ENCODE results near the gene CTBP2. TPM values are rescaled to one million over a fixed set of nuclear protein-coding genes. Genes with fewer than 3 reads are reported as not detected.
A peak's percentile ranks its signal among the peaks of the same experiment; 100 is the strongest.

CTBP2 gene
- total RNA-seq, 1 experiment from 2014 or later: 78.7 TPM

DNA sequence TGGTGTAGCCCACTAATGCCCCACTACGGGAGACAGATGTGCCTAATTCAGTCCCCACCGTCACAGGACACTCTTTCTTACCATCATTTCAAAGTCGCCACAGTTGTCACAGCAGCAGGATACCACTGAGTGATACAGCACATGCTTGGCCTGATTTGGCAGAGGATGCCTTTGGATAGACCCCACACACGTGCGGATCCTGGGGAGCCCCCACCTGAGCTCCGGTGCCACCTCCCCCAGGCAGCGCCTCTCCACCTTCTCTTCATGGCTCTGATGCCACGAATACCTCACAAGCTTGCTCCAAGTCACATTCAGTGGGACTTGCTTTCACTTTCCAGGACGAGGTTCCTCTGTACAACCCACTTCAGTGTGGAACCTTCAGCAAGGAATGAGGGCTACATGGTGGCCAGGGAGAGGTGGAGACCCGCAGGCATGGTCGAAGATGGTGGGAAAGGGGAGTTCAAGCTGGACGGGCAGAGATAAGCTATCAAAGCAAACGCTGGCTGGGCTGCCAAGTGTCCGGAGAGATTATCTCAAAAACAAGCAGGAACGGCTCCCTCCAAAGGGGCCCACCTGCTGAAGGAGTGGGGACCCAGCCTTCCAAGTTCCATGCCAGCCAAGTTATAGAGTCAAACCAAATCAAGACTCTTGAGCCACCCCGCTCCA is 111.0 kb downstream of the CTBP2 start:
- no peaks in the 10 kb centered on the region for H3K27me3 Mint-ChIP-seq (ENCODE audit: unreplicated experiment)

DNA sequence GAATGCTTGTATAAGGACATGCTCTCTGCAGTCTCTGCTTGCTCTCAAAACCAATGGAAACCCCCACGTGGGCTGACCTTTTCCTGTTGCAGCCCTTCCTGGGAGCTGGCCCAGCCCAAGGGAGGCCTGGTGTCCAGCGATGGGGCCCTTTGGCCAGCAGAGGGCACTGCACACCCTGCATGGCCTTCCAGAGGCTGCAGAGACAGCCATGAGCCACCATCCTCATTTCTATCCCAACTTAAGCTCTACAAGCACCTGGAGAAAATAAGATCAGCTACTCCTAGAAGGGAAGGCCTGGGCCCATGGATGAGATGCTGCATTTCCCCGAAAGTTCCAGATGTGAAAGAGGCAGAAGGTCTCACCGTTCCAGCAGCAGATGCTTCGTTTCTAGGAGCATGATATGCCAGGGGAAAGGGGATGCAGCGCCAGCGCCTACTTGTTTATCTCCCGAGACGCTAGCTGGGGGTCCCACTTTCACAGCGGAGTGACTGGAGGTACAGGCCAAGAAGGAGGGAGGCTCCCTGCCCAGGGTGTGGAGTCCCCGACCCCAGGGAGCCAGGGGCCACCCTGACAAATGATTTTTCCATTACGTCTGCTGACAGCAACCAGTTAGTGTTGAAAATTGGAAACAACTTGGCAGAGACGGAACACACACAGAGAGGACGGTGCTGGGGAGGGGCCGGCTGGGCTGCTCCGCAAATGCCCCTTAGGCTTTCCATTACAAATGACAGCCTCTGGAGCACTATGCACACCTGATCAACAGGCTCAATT is 112.1 kb downstream of the CTBP2 start:
- DNase-seq: peak; percentile 89
- H3K27me3 Mint-ChIP-seq (ENCODE audit: unreplicated experiment): no peaks in the 10 kb centered on the region
- H3K27ac Mint-ChIP-seq (ENCODE audit: unreplicated experiment): peak overlapping the region; percentile 82
- H3K36me3 Mint-ChIP-seq (ENCODE audit: insufficient read depth, unreplicated experiment): peaks cover 19% of the 10 kb centered on the region
- TF ChIP-seq, protein P1, sequence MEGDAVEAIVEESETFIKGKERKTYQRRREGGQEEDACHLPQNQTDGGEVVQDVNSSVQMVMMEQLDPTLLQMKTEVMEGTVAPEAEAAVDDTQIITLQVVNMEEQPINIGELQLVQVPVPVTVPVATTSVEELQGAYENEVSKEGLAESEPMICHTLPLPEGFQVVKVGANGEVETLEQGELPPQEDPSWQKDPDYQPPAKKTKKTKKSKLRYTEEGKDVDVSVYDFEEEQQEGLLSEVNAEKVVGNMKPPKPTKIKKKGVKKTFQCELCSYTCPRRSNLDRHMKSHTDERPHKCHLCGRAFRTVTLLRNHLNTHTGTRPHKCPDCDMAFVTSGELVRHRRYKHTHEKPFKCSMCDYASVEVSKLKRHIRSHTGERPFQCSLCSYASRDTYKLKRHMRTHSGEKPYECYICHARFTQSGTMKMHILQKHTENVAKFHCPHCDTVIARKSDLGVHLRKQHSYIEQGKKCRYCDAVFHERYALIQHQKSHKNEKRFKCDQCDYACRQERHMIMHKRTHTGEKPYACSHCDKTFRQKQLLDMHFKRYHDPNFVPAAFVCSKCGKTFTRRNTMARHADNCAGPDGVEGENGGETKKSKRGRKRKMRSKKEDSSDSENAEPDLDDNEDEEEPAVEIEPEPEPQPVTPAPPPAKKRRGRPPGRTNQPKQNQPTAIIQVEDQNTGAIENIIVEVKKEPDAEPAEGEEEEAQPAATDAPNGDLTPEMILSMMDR (IDR thresholded peaks at IDR 0.05; ENCODE audit: unreplicated experiment): peak; percentile 59
- H3K4me3 Mint-ChIP-seq (ENCODE audit: low read depth, unreplicated experiment): no peak overlapping the region
- BruUV-seq (replicated peaks): no TSS peak
- no peaks in the 10 kb centered on the region for H3K4me1 Mint-ChIP-seq (ENCODE audit: low read depth, unreplicated experiment)
- intact Hi-C loops (cut with micrococcal nuclease; ENCODE audit: unreplicated experiment): loop anchor here (1.0 to 10.0 kb wide), 2 partner anchors 102 to 327 kb away; no protein-coding TSS in a partner anchor
- CTCF ChIA-PET: interaction anchor here (0.6 to 1.4 kb wide), 9 partner anchors 14 to 298 kb away, joined by 3 to 14 read pairs (median 4); no protein-coding TSS in a partner anchor
- H3K9me3 Mint-ChIP-seq (ENCODE audit: low read depth, unreplicated experiment): no peaks in the 10 kb centered on the region

More for the DNA sequence above, 111.0 kb downstream of the CTBP2 start:
- CTCF ChIA-PET: interaction anchor here (0.6 kb wide), 1 partner anchor 13 kb away, joined by 3 read pairs; no protein-coding TSS in a partner anchor
- Mint-ChIP-seq H3K9me3 (ENCODE audit: low read depth, unreplicated experiment) (no peaks in the 10 kb centered on the region), H3K27ac (ENCODE audit: unreplicated experiment) (no peak overlapping the region), H3K4me3 (ENCODE audit: low read depth, unreplicated experiment) (no peak overlapping the region), H3K36me3 (ENCODE audit: insufficient read depth, unreplicated experiment) (peaks cover 16% of the 10 kb centered on the region), H3K4me1 (ENCODE audit: low read depth, unreplicated experiment) (no peaks in the 10 kb centered on the region)
- no peak for DNase-seq
- TF ChIP-seq, protein P1 (IDR thresholded peaks at IDR 0.05; ENCODE audit: unreplicated experiment): no peak
- intact Hi-C loops (cut with micrococcal nuclease; ENCODE audit: unreplicated experiment): loop anchor here (10.0 kb wide), 1 partner anchor 325 kb away; no protein-coding TSS in a partner anchor
- BruUV-seq (replicated peaks): no TSS peak

- Mint-ChIP-seq H3K36me3 (ENCODE audit: insufficient read depth, unreplicated experiment) (peaks cover 31% of the 10 kb centered on the region), H3K9me3 (ENCODE audit: low read depth, unreplicated experiment) (no peaks in the 10 kb centered on the region), H3K4me1 (ENCODE audit: low read depth, unreplicated experiment) (peaks cover under 1% of the 10 kb centered on the region), H3K27me3 (ENCODE audit: unreplicated experiment) (no peaks in the 10 kb centered on the region), H3K27ac (ENCODE audit: unreplicated experiment) (peak overlapping the region; percentile 58), H3K4me3 (ENCODE audit: low read depth, unreplicated experiment) (no peak overlapping the region)
- intact Hi-C loops (cut with micrococcal nuclease; ENCODE audit: unreplicated experiment): loop anchor here (10.0 kb wide), 1 partner anchor 331 kb away; no protein-coding TSS in a partner anchor
- no peak for DNase-seq
- TF ChIP-seq, protein P1 (IDR thresholded peaks at IDR 0.05; ENCODE audit: unreplicated experiment): no peak
- BruUV-seq (replicated peaks): no TSS peak
- CTCF ChIA-PET: no interaction called here
Observed at GRCh38 chr10:125043841-125044658, 116.3 kb downstream of the CTBP2 start.

DNA sequence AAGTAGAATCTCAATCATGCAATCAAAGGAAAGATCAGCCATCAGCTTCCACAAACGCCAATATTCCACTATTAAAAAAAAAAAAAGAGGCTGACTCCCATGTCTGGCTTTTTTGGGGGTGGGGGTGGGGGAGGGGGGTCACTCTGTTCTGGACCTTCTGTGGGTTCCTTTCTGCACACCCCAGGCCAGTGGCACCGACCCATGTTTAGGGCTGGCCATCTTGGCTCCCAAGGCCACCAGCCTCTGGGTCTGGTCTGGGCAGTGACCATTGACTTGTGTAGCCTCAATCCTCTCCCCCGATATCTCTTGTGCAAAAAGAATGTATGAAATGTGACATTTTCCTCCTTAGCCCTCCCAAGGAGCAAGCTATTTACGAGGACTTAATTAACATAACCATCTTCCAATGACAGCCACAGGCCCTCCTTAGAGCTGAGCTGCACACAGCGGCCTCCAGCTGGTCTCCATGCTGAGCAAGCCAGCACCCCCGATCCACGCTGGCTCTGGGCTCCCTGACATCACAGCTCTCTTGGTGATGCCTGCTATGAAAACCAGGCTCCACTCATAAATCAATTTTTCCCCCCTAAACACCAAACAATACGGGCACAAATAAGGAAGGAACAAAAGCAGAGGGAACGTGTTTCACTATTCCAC is 118.4 kb downstream of the CTBP2 start:
- CTCF ChIA-PET: no interaction called here
- Mint-ChIP-seq H3K9me3 (ENCODE audit: low read depth, unreplicated experiment) (no peaks in the 10 kb centered on the region), H3K4me3 (ENCODE audit: low read depth, unreplicated experiment) (no peak overlapping the region), H3K4me1 (ENCODE audit: low read depth, unreplicated experiment) (peaks cover 21% of the 10 kb centered on the region), H3K27ac (ENCODE audit: unreplicated experiment) (no peak overlapping the region), H3K36me3 (ENCODE audit: insufficient read depth, unreplicated experiment) (peaks cover 41% of the 10 kb centered on the region), H3K27me3 (ENCODE audit: unreplicated experiment) (no peaks in the 10 kb centered on the region)
- no TSS peak for BruUV-seq (replicated peaks)
- DNase-seq: no peak
- TF ChIP-seq, protein P1 (IDR thresholded peaks at IDR 0.05; ENCODE audit: unreplicated experiment): no peak
- intact Hi-C loops (cut with micrococcal nuclease; ENCODE audit: unreplicated experiment): loop anchor here (10.0 kb wide), 1 partner anchor 333 kb away; no protein-coding TSS in a partner anchor

All from Calu3 (cell line).